HEK293T (cell line): ENCODE measurements around the gene OPHN1.

Experiments
- BHLHE40 ChIP-seq: fragments of 450-650 bp; IDR thresholded peaks from 2 replicates; pipeline ENCODE4 v1.6.1; 2016; ENCODE audit warnings: mild to moderate bottlenecking, moderate library complexity, borderline replicate concordance
- ELF4 ChIP-seq: fragments of 450-650 bp; IDR thresholded peaks from 2 replicates; pipeline ENCODE4 v1.6.1; 2017; ENCODE audit warnings: antibody characterized with exemption
- FOXK2 ChIP-seq: fragments of 450-650 bp; IDR thresholded peaks from 2 replicates; pipeline ENCODE4 v1.6.1; 2016; ENCODE audit warnings: mild to moderate bottlenecking
- FOXM1 ChIP-seq: fragments of 450-650 bp; IDR thresholded peaks from 2 replicates; pipeline ENCODE4 v1.6.1; 2017; ENCODE audit warnings: mild to moderate bottlenecking, borderline replicate concordance
- L3MBTL2 ChIP-seq: fragments of 450-650 bp; conservative IDR thresholded peaks from 2 replicates; pipeline ENCODE4 v1.6.1; 2016; ENCODE audit warnings: mild to moderate bottlenecking
- PKNOX1 ChIP-seq: fragments of 450-650 bp; IDR thresholded peaks from 2 replicates; pipeline ENCODE4 v1.6.1; 2016
- SP1 ChIP-seq: fragments of 450-650 bp; IDR thresholded peaks from 2 replicates; pipeline ENCODE4 v1.6.1; 2017
- SUZ12 ChIP-seq: fragments of 450-650 bp; IDR thresholded peaks from 2 replicates; pipeline ENCODE4 v1.6.1; 2016; ENCODE audit warnings: mild to moderate bottlenecking
- TARDBP ChIP-seq: fragments of 450-650 bp; IDR thresholded peaks from 2 replicates; pipeline ENCODE4 v1.6.1; 2016

GRCh38 chrX:68454476-68455150, 21.3 kb upstream of the OPHN1 start:
- TF ChIP-seq TARDBP (no peak), SUZ12 (no peak), FOXK2 (no peak), FOXM1 (no peak), PKNOX1 (no peak), L3MBTL2 (no peak), BHLHE40 (no peak), ELF4 (no peak), SP1 (no peak)
